HG03280 (cell line): ENCODE data around the gene USP15.
"Not testable (repeated sequence)": the region's sequence is repeated elsewhere in the genome, so short reads cannot be mapped to it uniquely, and the experiment has no call there.

Experiments
- ATAC-seq: cut with Tn5 transposase; IDR thresholded peaks from one replicate; pipeline ENCODE4 v1.9.1; 2021; ENCODE audit warnings: mild to moderate bottlenecking, moderate library complexity; ENCODE audit not compliant: unreplicated experiment

USP15 gene

GRCh38 chr12:62436164-62436503, 175.9 kb downstream of the USP15 start:
- peak; percentile 26 for ATAC-seq

GRCh38 chr12:62438098-62438692, 178.0 kb downstream of the USP15 start:
- no peak for ATAC-seq

GRCh38 chr12:62446754-62447452, 186.7 kb downstream of the USP15 start:
- ATAC-seq, result no peak

GRCh38 chr12:62448436-62448835, 188.2 kb downstream of the USP15 start:
- no peak for ATAC-seq

- not testable (repeated sequence) for ATAC-seq
Observed at GRCh38 chr12:62455429-62455828, 195.2 kb downstream of the USP15 start.

- no peak for ATAC-seq
Observed at GRCh38 chr12:62458626-62459025, 198.4 kb downstream of the USP15 start.

GRCh38 chr12:62459976-62460375, 199.8 kb downstream of the USP15 start:
- ATAC-seq, result no peak

- ATAC-seq, result not testable (repeated sequence)
Observed at GRCh38 chr12:62461171-62461837, 201.1 kb downstream of the USP15 start.

- ATAC-seq, result not testable (repeated sequence)
Observed at GRCh38 chr12:62463252-62463651, 203.0 kb downstream of the USP15 start.
